ENCODE results near the gene OR10A6. TPM values are rescaled to one million over a fixed set of nuclear protein-coding genes. Genes with fewer than 3 reads are reported as not detected.
A peak's percentile ranks its signal among the peaks of the same experiment; 100 is the strongest.

OR10A6 gene
- total and polyA plus RNA-seq, 2 experiments from 2014 or later, result 0.23 TPM; not detected in 1

GRCh38 chr11:7909585-7910285 lies 21.3 kb downstream of the OR10A6 start (continued):
- no peak for TF ChIP-seq ZNF462 (CRISPR knock-in tag; IDR thresholded peaks at IDR 0.05)

- ATAC-seq (no peak), DNase-seq (ENCODE audit: low spot score) (no peak)
- Histone ChIP-seq H2AFZ (no peak overlapping the region), H3K79me2 (replicated peaks; ENCODE audit: insufficient read depth) (peaks cover 10% of the 10 kb centered on the region), H3K36me3 (ENCODE audit: insufficient read depth) (no peaks in the 10 kb centered on the region), H3K27ac (ENCODE audit: low read depth) (peak overlapping the region; percentile 99), H3K9me2 (ENCODE audit: insufficient read depth) (no peaks in the 10 kb centered on the region), H4K20me1 (replicated peaks; ENCODE audit: insufficient read depth) (no peaks in the 10 kb centered on the region), H3F3A (replicated peaks; ENCODE audit: low read depth) (0 out of 2 replicates have a peak, but pooled peaks cover 4% of the 10 kb centered on the region), H3K4me3 (no peak overlapping the region; the same call in 1 of the 2 replicates), H3K4me1 (ENCODE audit: insufficient read depth) (peaks cover 64% of the 10 kb centered on the region), H3K4me2 (peak overlapping the region; percentile 52), H3K27me3 (ENCODE audit: insufficient read depth) (no peaks in the 10 kb centered on the region)
- no peaks in the 10 kb centered on the region for H3K36me3 Mint-ChIP-seq (ENCODE audit: low read depth)
- H3K27ac Mint-ChIP-seq, result peak overlapping the region; percentile 77
- H3K27me3 Mint-ChIP-seq (ENCODE audit: insufficient read depth, low read depth, poor library complexity), result peaks cover 2% of the 10 kb centered on the region
- H3K4me3 Mint-ChIP-seq, result no peak overlapping the region
- no peaks in the 10 kb centered on the region for H3K9me3 Mint-ChIP-seq
- peaks cover 73% of the 10 kb centered on the region for H3K4me1 Mint-ChIP-seq
- no peak for TF ChIP-seq ZNF114 (CRISPR knock-in tag; IDR thresholded peaks at IDR 0.05)
- no peak for TF ChIP-seq ETS1 (IDR thresholded peaks at IDR 0.05)
- no peak for TF ChIP-seq JUNB (IDR thresholded peaks at IDR 0.05; ENCODE audit: unreplicated experiment)
- TF ChIP-seq NANOG (IDR thresholded peaks at IDR 0.05; ENCODE audit: borderline replicate concordance), result no peak
- TF ChIP-seq ZNF331 (CRISPR knock-in tag; IDR thresholded peaks at IDR 0.05; ENCODE audit: low read depth), result no peak
- no peak for TF ChIP-seq REST (IDR thresholded peaks at IDR 0.05; ENCODE audit: unreplicated experiment)
- no peak for TF ChIP-seq EZH2phosphoT487 (IDR thresholded peaks at IDR 0.05; ENCODE audit: unreplicated experiment)
Measured at GRCh38 chr11:7907121-7907520, 23.9 kb downstream of the OR10A6 start.
